ENCODE data around the gene TOLLIP. TPM values are rescaled to one million over a fixed set of nuclear protein-coding genes. Genes with fewer than 3 reads are reported as not detected.
A peak's percentile ranks its signal among the peaks of the same experiment; 100 is the strongest.

TOLLIP gene
- total RNA-seq, 1 donor from 2014 or later = 71.1 TPM

DNA sequence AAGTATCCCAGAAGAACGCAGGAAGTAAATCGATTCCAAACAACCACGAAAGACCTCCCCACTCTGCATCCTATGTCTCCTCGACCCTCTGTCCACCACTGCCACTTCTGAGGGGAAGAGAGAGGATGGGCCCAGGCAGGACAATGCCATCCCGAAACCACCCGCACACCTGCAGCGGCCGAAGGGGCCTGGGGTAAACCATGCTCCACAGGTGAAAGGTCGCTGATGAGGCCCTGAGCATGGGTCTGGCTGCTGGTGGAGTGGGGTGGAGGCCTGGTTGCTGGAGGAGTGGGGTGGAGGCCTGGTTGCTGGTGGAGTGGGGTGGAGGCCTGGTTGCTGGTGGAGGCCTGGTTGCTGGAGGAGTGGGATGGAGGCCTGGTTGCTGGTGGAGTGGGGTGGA lies 13.1 kb downstream of the TOLLIP start:
- intact Hi-C loops (cut with DNase I) = no loop called here
- no peak for TF ChIP-seq CTCF (IDR thresholded peaks at IDR 0.05)
- no peaks in the 10 kb centered on the region for H3K27me3 ChIP-seq
- H3K36me3 ChIP-seq = peaks cover 16% of the 10 kb centered on the region
- ATAC-seq = no peak
- H3K4me1 ChIP-seq = peaks cover 32% of the 10 kb centered on the region
- no peak overlapping the region for H3K4me3 ChIP-seq
- peak; percentile 42 for DNase-seq
- no peak overlapping the region for H3K27ac ChIP-seq
- no peaks in the 10 kb centered on the region for H3K9me3 ChIP-seq

GRCh38 chr11:1295591-1295990 lies 13.8 kb downstream of the TOLLIP start:
- H3K27me3 ChIP-seq = no peaks in the 10 kb centered on the region
- H3K4me1 ChIP-seq = peaks cover 32% of the 10 kb centered on the region
- H3K27ac ChIP-seq = no peak overlapping the region
- H3K9me3 ChIP-seq = no peaks in the 10 kb centered on the region
- ATAC-seq = no peak
- H3K4me3 ChIP-seq = no peak overlapping the region
- TF ChIP-seq CTCF (IDR thresholded peaks at IDR 0.05) = no peak
- intact Hi-C loops (cut with DNase I) = no loop called here
- H3K36me3 ChIP-seq = peaks cover 20% of the 10 kb centered on the region
- peak; percentile 62 for DNase-seq

DNA sequence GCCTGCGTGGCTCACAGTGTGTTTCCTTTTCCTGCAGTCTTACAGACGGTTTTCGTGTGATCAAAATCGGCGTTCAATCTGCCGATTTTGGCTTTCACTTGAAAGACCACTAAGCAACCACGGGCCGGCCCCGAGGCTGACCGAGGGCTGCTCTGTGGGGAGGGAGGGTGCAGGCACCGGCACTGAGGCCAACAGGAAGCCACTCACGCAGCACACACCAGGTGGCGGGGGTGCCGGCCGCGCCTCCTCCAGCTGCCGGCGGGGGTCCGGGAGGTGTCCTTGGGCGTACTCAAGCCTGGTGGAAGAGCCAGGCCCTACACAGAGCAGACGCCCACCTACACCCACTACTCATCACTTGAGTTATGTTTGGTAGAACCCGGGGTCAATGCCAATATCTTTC lies 14.3 kb downstream of the TOLLIP start:
- intact Hi-C loops (cut with DNase I) = no loop called here
- DNase-seq = peak; percentile 51
- H3K27ac ChIP-seq = no peak overlapping the region
- ATAC-seq = no peak
- H3K27me3 ChIP-seq = no peaks in the 10 kb centered on the region
- H3K36me3 ChIP-seq = peaks cover 25% of the 10 kb centered on the region
- no peaks in the 10 kb centered on the region for H3K9me3 ChIP-seq
- no peak for TF ChIP-seq CTCF (IDR thresholded peaks at IDR 0.05)
- H3K4me1 ChIP-seq = peaks cover 31% of the 10 kb centered on the region
- no peak overlapping the region for H3K4me3 ChIP-seq

- Histone ChIP-seq H3K9me3 (no peaks in the 10 kb centered on the region), H3K27ac (no peak overlapping the region), H3K4me1 (peaks cover 17% of the 10 kb centered on the region), H3K36me3 (peaks cover 40% of the 10 kb centered on the region), H3K4me3 (no peak overlapping the region), H3K27me3 (no peaks in the 10 kb centered on the region)
- ATAC-seq (peak; percentile 50), DNase-seq (peak; percentile 66)
- TF ChIP-seq CTCF (IDR thresholded peaks at IDR 0.05) = peak; percentile 24
- intact Hi-C loops (cut with DNase I) = no loop called here
These were observed 15.8 kb downstream of the TOLLIP start for GRCh38 chr11:1293619-1294015.

DNA sequence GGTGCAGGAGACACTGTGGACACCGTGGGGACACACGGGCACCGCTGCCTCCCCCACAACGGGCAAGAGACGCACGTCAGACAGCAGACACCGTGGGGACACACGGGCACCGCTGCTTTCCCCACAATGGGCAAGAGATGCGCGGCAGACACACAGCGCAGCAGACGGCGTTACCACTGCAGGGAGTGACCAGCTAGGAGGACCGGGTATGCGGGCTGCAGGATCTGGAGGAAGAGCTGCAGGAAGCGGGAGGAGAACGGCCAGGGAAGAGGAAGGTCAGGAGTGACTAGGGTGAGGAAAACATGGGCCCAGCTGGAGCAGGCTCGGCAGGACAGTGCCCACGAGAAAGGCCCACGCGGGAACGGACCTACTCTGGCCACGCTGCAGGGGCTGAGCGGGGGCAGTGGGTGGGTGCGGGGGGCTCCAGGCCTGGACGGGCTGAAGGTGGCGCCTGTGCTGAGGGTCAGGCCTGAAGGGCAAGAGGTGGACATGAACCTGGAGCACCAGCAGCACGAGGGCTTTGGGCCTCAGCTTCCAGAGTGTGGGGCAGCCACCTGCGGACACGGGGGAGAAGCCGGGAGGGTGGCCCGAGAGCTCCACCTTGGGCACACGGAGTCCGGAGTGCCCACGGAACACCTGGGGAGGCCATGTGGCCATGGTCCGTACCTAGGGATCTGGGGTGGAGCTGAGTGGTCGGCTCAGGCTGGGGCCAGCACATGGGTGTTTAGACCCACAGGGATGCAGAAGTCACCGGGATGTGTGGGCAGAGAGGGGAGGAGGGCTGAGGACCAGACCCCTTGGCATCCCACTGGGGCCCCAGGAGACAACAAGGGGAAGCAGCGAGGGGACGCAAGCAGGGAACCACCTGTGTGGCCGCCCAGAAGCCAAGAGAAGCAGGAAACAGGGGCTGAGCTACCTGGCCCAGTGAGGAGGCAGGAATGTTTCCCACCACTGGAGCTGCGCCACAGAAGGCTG lies 16.5 kb downstream of the TOLLIP start:
- Histone ChIP-seq H3K9me3 (no peaks in the 10 kb centered on the region), H3K4me1 (peaks cover 10% of the 10 kb centered on the region), H3K4me3 (no peak overlapping the region), H3K27me3 (no peaks in the 10 kb centered on the region), H3K27ac (no peak overlapping the region), H3K36me3 (peaks cover 47% of the 10 kb centered on the region)
- TF ChIP-seq CTCF (IDR thresholded peaks at IDR 0.05) = no peak
- intact Hi-C loops (cut with DNase I) = no loop called here
- ATAC-seq (no peak), DNase-seq (peak; percentile 54)

All from upper lobe of right lung (tissue), 1 donor.